Loucy (cell line): ENCODE data around the gene CLEC17A.
"Not testable (repeated sequence)": the region's sequence is repeated elsewhere in the genome, so short reads cannot be mapped to it uniquely, and the experiment has no call there.

Experiments
- H2AFZ ChIP-seq: fragments of 200-600 bp; sonication (generic); 2 replicates; pipeline ENCODE4 v1.6.0; 2016; ENCODE audit warnings: antibody characterized with exemption, mild to moderate bottlenecking, low read length, moderate library complexity
- H3F3A ChIP-seq: fragments of 200-600 bp; 2 replicates; pipeline ENCODE4 v1.6.0; 2016; ENCODE audit warnings: antibody characterized with exemption, low read depth, mild to moderate bottlenecking
- H3K27me3 ChIP-seq: fragments of 200-600 bp; sonication (generic); 2 replicates; pipeline ENCODE4 v1.6.1; 2014; ENCODE audit warnings: low read length, mild to moderate bottlenecking; ENCODE audit not compliant: insufficient read depth, poor library complexity, severe bottlenecking
- H3K36me3 ChIP-seq: fragments of 200-600 bp; sonication (generic); 2 replicates; pipeline ENCODE4 v1.6.1; 2016; ENCODE audit warnings: low read length; ENCODE audit not compliant: insufficient read depth
- H3K4me1 ChIP-seq: fragments of 200-600 bp; sonication (generic); 2 replicates; pipeline ENCODE4 v1.5.1; 2014; ENCODE audit warnings: low read length, mild to moderate bottlenecking; ENCODE audit not compliant: insufficient read depth, poor library complexity, severe bottlenecking
- H3K4me2 ChIP-seq: fragments of 200-600 bp; sonication (generic); 2 replicates; pipeline ENCODE4 v1.6.0; 2014; ENCODE audit warnings: antibody characterized with exemption, low read length, low read depth, mild to moderate bottlenecking; ENCODE audit not compliant: poor library complexity, severe bottlenecking
- H3K4me3 ChIP-seq: fragments of 200-600 bp; sonication (generic); 2 replicates; pipeline ENCODE4 v1.5.1; 2014; ENCODE audit warnings: low read length, mild to moderate bottlenecking, mixed read lengths; ENCODE audit not compliant: poor library complexity, severe bottlenecking
- H3K79me2 ChIP-seq: fragments of 200-600 bp; sonication (generic); 2 replicates; pipeline ENCODE4 v1.6.1; 2014; ENCODE audit warnings: low read length; ENCODE audit not compliant: insufficient read depth
- H3K9ac ChIP-seq: fragments of 200-600 bp; sonication (generic); 2 replicates; pipeline ENCODE4 v1.6.0; 2014; ENCODE audit warnings: mild to moderate bottlenecking, low read depth, low read length, moderate library complexity; ENCODE audit not compliant: poor library complexity, severe bottlenecking
- H3K9me2 ChIP-seq: fragments of 200-600 bp; sonication (generic); replicated peaks from 2 replicates; pipeline ENCODE4 v1.6.1; 2016; ENCODE audit warnings: low read depth, low read length, mixed read lengths
- H3K9me3 ChIP-seq: fragments of 200-600 bp; sonication (generic); 2 replicates; pipeline ENCODE4 v1.6.1; 2014; ENCODE audit warnings: mild to moderate bottlenecking, antibody characterized with exemption, low read length, low read depth; ENCODE audit not compliant: insufficient read depth
- H4K20me1 ChIP-seq: fragments of 200-600 bp; sonication (generic); 2 replicates; pipeline ENCODE4 v1.6.0; 2014; ENCODE audit warnings: antibody characterized with exemption, low read length, mild to moderate bottlenecking; ENCODE audit not compliant: insufficient read depth, poor library complexity, severe bottlenecking
- CTCF ChIP-seq: fragments of 200-600 bp; sonication (generic); conservative IDR thresholded peaks from 2 replicates; pipeline ENCODE4 v1.5.1; 2014; ENCODE audit warnings: mild to moderate bottlenecking, antibody characterized with exemption, low read length
- EZH2phosphoT487 ChIP-seq: fragments of 200-600 bp; IDR thresholded peaks from 2 replicates; pipeline ENCODE4 v1.6.1; 2018; ENCODE audit warnings: antibody characterized with exemption, mild to moderate bottlenecking, moderate library complexity, borderline replicate concordance

Gene CLEC17A

GRCh38 chr19:14619404-14619803 lies 36.5 kb downstream of the CLEC17A start:
- Histone ChIP-seq H3K9me2 (no peaks in the 10 kb centered on the region), H3K9me3 (peaks cover 5% of the 10 kb centered on the region; the same call in 1 of the 2 replicates), H3K4me1 (no peaks in the 10 kb centered on the region), H3K9ac (no peak overlapping the region), H3K27me3 (no peaks in the 10 kb centered on the region), H3K4me3 (no peak overlapping the region), H3F3A (no peaks in the 10 kb centered on the region), H3K4me2 (no peak overlapping the region), H3K79me2 (no peaks in the 10 kb centered on the region), H2AFZ (no peak overlapping the region), H4K20me1 (no peaks in the 10 kb centered on the region), H3K36me3 (no peaks in the 10 kb centered on the region)
- TF ChIP-seq EZH2phosphoT487 = no peak
- no peak for TF ChIP-seq CTCF

- not testable (repeated sequence) for H3F3A ChIP-seq, H3K4me2 ChIP-seq, H3K4me1 ChIP-seq, H3K27me3 ChIP-seq, H3K79me2 ChIP-seq, H3K9me3 ChIP-seq, H3K9me2 ChIP-seq, H2AFZ ChIP-seq, H4K20me1 ChIP-seq, H3K36me3 ChIP-seq, H3K4me3 ChIP-seq, H3K9ac ChIP-seq
Observed at GRCh38 chr19:14624491-14624890, 41.6 kb downstream of the CLEC17A start.

GRCh38 chr19:14629557-14629956 lies 46.7 kb downstream of the CLEC17A start:
- Histone ChIP-seq H3K9me2 (no peaks in the 10 kb centered on the region), H3K4me3 (no peak overlapping the region), H3K9me3 (no peaks in the 10 kb centered on the region), H3K4me2 (no peak overlapping the region), H4K20me1 (no peaks in the 10 kb centered on the region), H3K9ac (no peak overlapping the region), H3K79me2 (no peaks in the 10 kb centered on the region), H3F3A (no peaks in the 10 kb centered on the region), H3K4me1 (no peaks in the 10 kb centered on the region), H3K36me3 (no peaks in the 10 kb centered on the region), H2AFZ (no peak overlapping the region), H3K27me3 (no peaks in the 10 kb centered on the region)
- TF ChIP-seq CTCF (no peak), EZH2phosphoT487 (no peak)

- no peak overlapping the region for H3K4me2 ChIP-seq
- H3K9me3 ChIP-seq = no peaks in the 10 kb centered on the region
- H3F3A ChIP-seq = no peaks in the 10 kb centered on the region
- H3K79me2 ChIP-seq = no peaks in the 10 kb centered on the region
- H4K20me1 ChIP-seq = no peaks in the 10 kb centered on the region
- H3K4me3 ChIP-seq = no peak overlapping the region
- 0 out of 2 replicates have a peak overlapping the region, but pooled peaks have one; percentile 14 for H2AFZ ChIP-seq
- no peaks in the 10 kb centered on the region for H3K4me1 ChIP-seq
- no peak for TF ChIP-seq CTCF
- no peak for TF ChIP-seq EZH2phosphoT487
- no peaks in the 10 kb centered on the region for H3K27me3 ChIP-seq
- no peak overlapping the region for H3K9ac ChIP-seq
- H3K36me3 ChIP-seq = no peaks in the 10 kb centered on the region
- H3K9me2 ChIP-seq = no peaks in the 10 kb centered on the region
Observed at GRCh38 chr19:14632286-14632685, 49.4 kb downstream of the CLEC17A start.
